CD4-positive, alpha-beta T cell treated with Interleukin-17A for 4 hours (primary cell): ENCODE measurements around the gene BIRC3.
A peak's percentile ranks its signal among the peaks of the same experiment; 100 is the strongest.
"Not testable (repeated sequence)": the region's sequence is repeated elsewhere in the genome, so short reads cannot be mapped to it uniquely, and the experiment has no call there.

Experiments used
- DNase-seq: peaks from one replicate; pipeline ENCODE4 v3.0.0-alpha.2; 2020; ENCODE audit warnings: mixed read lengths

The BIRC3 gene

DNA sequence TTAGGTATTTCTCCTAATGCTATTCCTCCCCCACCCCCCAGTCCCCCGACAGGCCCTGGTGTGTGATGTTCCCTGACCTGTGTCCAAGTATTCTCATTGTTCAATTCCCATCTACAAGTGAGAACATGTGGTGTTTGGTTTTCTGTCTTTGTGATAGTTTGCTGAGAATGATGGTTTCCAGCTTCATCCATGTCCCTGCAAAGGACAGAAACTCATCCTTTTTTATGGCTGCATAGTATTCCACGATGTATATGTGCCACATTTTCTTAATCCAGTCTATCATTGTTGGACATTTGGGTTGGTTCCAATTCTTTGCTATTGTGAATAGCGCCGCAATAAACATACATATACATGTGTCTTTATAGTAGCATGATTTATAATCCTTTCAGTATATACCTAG is 20.5 kb upstream of the BIRC3 start:
- DNase-seq = not testable (repeated sequence)

DNA sequence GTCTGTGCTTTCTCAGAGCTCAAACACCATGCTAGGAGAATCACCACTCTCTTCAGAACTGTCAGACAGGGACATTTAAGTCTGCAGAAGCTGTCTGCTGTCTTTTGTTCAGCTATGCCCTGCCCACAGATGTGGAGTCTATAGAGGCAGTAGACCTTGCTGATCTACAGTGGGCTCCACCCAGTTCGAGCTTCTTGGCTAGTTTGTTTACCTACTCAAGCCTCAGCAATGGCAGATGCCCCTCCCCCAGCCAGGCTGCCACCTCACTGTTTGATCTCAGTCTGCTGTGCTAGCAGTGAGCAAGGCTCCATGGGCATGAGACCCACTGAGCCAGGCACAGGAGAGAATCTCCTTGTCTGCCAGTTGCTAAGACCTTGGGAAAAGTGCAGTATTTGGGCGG is 16.4 kb upstream of the BIRC3 start:
- peak; percentile 79 for DNase-seq

DNA sequence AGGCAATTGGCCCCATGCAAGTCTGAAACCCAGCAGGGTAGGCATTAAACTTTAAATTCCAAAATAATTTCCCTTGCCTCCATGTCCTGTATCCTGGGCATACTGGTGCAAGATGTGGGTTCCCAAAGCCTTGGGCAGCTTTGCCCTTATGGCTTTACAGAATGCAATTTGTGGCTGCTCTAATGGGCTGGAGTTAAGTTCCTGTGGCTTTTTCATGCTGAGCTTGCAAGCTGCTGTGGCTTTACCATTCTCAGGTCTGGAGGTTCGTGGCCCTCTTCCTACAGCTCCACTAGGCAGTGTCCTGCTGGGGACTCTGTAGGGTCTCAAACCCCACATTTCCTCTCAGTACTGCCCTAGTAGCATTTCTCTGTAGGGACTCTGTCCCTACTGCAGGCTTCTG is 15.0 kb upstream of the BIRC3 start:
- DNase-seq = no peak

DNA sequence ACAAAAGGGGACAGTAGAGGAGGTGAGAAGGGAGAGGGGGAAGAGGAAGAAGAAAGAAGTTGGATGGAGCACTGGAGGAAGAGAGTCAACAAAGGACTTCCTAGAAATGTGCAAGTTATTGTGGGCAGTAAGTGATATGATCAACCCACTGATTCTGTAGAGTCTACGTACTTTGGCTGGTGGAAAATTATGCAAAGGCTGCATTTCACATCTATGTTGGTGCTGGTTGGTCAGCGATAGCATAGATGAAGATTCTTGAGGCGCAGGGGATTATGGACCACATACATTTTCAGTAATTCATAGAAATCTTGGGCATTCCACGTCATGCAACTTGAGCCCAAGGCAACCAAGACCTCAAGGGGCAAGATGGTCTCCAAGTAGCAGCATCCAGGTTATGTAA is 12.6 kb upstream of the BIRC3 start:
- no peak for DNase-seq

DNA sequence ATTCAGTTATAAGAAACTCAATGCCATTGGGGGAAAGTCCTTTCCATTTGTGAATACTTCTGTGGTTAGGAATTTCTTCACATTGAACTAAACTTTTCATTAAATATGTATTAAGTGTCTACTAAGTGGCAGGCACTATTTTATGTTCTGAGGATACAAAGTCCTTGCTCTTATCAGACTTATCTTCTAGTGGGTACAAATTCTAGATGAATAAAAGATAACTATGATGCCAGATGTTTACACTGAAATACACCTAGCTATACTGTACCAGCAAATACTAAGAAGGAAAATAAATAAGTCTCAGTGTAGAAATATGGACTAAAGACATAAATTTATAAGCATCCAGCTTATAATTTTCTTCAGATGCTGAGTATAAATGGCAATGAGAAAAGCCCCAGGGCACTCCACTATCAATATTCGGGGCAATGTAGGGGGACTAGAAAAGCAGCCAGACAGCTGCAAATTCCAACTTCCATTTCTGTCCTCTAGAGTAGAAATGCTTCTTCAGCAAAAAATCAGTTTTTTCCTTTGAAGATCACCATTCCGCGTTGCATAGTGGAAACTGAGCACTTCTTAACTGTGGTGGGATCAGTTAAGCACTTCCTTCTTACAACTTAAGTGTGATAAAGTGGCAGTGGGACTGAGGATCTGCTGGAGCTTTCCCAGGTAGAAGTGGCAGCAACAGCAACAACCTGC is 11.8 kb upstream of the BIRC3 start:
- DNase-seq = no peak

DNA sequence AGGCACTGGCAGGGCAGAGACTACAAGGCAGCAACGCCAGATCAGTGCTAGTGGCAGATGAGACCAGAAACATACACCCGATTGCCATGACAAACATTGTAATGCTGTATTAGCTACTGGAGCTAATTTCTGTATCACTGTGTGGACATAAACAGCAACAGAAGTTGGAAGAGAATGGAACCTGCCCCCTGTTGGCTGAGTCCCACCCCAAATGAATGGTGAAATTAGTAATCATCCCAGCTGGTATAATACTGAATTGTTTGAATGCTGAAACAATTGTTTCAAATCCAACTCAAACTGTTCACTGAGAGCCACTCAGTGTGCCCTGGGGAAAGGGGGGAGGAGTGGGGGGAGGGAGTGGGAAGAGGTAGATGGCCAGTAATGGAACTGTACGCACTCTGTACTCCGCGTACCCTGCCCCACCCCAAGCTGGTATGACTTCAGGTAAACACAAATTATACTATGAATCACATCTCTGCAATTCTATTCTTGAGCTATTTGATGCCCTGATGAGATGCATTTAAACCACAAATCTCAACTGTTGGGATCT is 11.2 kb upstream of the BIRC3 start:
- DNase-seq = peak; percentile 64

DNA sequence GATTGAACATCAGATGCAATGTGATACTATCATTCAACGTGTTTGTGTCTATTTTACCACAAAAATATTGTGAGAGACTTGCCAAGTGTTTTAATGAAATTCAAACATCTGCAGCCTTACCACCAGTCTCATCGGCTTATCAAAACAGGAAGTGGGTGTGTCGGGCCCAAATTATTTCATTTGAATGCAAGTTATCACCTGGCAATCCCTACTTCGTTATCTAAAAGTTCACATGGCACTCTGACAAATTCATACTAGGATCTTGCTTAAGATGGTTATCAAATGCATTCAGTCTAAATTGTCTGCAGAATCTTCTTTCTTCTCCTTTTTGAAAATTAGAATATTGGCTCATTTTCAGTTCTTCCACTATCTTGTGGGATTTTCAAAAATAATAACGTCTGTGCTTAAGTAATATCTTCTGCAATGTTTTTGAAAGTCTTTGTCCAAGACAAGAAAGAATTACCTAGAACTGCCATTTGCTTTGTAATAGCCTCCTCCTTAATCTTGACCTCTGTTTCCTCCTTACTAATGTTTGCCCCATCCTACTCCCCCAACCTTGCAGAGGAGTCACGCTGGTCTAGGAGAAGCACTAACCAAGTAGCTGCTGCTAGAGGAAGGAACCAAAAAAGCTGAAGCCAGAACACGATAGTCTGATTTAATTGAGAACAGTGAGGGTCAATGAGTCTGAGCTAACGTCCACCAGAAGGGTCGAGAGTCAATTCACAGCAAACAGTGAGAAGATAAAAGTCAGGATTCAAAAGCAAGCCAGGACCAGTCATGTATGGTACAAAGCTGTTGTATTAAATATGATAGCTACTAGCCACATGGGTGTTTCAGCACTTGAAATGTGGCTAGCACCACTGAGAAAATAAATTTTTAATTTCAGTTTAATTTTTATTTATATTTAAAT is 10.2 kb upstream of the BIRC3 start:
- DNase-seq = peak; percentile 74

DNA sequence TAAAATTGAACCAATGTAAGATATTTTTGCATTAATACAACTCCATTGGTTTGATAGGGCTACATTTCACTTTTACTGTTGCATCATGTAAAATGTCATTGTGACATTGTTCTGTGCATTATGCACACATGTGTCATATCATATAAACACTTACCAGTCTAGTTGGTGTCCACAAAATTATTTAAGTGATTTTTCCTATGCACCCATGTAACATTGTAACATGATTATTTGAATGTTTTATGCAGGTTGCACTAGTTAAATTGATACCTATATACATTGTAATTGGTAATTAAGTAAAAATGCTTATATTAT is 9.6 kb upstream of the BIRC3 start:
- no peak for DNase-seq

DNA sequence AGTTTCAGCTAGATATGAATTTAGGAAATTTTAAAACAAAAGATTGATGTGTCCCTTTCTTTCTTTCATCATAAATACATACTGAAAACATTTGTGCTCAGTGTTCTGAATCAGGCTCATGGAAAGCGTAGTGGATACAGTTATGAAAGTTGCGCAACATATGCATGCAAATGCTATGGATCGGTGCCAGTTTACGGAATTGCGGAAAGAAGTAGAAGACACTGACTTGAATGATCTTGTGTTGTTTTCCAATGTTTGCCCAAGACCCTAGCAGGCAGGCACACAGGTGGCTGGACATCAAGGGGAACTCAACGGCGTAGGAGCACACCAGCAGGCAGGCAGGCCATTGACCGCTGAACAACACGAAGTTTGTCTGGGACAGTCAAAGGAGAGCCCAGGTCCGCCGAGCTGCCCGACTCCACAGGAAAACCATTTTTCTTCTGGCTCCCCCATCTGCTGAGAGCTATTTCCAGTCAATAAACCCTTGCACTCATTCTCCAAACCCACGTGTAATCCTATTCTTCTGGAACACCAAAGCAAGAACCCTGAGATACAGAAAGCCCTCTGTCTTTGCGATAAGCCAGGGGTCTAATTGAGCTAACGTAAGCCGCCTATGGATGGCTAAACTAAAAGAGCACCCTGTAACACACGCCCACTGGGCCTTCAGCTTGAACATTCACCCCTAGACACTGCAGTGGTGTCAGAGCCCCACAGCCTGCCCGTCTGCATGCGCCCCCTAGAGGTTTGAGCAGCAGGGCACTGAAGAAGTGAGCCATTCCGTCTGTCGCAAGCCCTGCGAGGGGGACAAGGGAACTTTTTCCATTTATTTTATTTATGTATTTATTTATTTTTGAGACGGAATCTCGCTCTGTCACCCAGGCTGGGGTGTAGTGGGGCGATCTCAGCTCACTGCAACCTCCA is 7.4 kb upstream of the BIRC3 start:
- DNase-seq = no peak

DNA sequence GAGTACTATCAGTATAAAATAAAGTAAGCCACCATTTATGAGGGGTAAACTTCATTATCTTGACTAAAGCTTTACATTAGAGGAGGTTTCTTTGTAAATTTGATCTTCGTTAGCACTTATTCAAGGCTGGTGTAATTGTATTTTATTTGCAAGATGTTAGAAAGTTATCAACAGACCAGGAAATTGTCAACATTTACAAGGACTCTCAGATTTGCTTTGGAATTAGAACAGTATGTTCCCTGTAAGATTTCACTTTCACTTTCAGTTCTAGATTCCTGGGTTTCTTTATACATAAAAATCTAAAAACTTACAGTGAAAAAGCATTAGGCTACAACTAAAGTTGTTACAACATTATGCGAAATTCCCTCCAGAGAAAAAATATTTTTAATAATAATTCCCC is 4.6 kb upstream of the BIRC3 start:
- DNase-seq = no peak

DNA sequence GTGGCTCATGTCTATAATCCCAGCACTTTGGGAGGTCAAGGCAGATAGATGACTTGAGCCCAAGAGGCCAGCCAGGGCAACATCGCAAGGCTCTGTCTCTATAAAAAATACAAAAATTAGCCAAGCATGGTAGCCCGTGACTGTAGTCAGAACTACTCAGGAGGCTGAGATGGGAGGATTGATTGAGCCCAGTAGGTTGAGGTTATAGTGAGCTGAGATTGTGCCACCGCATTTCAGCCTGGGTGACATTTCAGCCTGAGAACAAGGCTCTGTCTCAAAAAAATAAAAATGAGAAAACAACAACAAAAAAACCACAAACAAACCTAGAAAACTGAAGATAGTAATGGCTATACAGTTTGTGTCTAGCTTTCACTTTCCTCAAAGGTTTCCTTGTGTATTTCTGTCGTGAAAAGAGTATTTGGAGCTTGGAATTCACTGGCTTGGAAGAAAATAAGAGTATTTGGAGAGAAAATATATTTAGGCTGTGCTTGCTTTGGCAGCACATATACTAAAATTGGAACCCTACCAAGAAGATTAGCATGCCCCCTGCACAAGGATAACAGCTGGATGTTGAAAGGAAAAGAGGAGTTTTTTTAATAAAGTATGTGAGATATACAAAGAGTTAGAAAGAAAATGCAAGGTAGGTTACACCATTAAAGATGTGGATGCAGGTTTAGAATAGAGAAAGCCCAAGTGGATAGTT is 3.9 kb upstream of the BIRC3 start:
- peak; percentile 22 for DNase-seq

DNA sequence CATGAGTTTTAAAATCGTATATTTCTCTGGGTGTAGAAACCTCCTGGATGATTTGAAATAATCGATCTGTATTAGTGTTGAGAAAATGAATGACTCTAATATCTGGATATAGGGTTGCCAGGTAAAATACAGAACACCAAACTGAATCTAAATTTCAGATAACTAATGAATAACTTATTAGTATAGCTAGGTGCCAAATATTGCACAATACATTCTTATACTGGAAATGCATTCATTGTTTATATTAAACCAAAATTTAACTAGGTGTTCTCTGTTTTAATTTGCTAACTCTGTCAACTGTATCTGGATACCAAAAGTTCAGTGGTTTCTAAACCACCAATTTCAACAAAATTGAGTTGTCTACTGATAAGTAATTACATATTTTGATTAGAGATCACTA is 2.5 kb upstream of the BIRC3 start:
- no peak for DNase-seq

DNA sequence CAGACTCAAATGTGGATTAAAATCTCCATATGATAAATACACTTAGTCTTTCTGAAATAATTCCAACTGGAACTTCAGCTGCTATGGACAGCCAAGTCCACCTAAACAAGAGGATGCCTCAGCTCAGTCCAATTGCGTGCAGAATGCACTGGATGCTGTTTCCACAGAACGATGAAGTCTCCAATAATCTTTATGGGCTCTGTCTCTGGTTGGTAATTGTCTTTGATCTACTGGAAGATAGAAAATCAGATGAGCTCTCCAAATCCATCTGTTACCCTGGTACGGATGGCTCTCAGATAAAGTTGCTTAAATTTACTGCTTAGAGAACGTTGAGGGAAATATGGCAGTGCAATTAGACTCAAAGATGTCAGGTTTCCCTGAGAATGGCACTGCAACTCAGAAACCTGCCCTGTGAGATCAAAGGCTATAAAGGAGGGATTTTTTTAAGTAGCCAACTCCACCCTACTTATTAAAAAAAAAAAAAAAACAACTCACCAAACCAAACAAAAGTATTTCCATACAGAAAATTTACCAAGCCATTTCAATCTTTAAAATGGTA is 859 bp upstream of the BIRC3 start:
- DNase-seq = no peak

DNA sequence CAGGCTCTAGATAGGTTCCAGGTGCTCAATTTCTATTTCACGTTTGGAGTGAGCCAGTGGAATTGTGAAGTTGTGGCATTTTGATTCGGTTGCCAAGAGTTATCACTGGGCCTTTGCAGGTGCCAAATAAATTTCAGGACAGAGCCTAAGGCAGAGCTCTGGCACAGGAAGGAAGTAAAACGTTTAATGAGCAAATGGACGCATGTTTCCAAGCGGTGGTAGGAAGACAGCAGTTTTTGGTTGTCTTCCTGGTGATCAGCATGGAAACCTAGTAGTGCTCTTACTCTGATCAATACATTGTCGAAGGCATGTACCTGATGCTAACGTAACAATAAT is 452 bp downstream of the BIRC3 start:
- DNase-seq = no peak

DNA sequence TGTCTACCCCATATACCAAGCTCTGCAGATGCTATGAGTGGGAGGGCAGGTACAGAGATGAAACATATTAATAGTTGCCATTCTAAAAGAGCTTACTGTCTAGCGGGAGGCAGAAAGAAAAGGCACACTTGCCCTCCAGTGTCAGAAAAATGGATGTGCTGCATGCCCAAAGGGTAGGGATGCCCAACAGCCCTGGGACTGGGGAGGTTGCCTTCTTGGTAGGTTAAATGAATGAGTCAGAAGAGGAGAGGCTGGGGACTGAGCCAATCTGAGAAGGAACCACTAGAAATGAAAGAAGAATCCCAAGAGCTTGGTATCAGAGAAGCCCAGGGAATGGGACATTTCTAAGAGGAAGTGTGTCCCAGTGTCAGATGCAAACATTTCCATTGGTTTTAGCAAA is 1.2 kb downstream of the BIRC3 start:
- DNase-seq = peak; percentile 71

DNA sequence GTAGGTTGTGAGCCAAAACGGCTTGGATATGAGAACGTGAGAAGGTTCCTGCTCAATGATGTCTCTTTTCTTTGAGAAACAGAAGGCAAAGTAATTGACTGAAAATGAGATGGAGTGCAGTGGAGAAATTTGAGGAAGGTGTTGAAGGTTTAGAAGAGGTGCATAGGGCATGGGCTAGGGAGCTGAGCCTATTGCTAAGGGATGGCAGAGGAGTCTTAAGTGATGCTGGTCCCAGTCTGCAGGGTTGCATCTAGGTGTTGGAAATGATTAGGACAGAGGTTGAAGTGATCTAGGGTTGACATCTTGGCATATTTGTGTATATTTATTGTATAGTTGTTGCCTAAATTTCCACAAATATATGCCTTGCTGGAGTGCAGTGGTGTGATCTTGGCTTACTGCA is 2.3 kb downstream of the BIRC3 start:
- no peak for DNase-seq

DNA sequence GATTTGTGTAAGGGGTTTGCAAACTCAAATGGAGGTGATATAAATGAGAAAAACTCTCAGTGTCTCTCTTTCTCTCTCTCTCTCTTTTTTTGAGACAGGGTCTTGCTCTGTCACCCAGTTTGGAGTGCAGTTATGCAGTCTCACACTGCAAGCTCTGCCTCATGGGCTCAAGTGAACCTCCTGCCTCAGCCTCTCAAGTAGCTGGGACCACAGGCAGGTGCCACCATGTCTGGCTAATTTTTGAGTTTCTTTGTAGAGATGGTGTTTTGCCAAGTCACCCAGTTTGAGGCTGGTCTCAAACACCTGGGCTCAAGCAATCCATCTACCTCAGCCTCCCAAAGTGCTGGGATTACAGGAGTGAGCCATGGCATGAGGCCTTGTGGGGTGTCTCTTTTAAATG is 2.9 kb downstream of the BIRC3 start:
- DNase-seq = peak; percentile 34

DNA sequence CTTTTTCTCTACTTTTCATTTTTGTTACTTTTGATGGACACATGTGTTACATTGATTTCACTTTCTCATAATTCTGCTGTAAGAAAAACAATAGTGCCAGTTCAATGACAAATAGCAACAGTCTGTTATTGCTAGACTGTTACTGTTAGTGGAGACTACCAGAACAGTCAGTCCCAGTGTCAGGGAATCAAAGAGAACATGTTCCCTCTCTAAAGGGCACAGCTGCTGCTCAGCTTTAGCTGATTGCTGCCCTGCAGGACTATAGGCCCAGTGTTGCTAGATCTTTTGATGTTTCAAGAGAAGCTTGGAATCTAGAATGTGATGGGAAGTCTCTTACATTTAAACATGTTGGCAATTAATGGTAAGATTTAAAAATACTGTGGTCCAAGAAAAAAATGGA is 3.4 kb downstream of the BIRC3 start:
- DNase-seq = peak; percentile 19

DNA sequence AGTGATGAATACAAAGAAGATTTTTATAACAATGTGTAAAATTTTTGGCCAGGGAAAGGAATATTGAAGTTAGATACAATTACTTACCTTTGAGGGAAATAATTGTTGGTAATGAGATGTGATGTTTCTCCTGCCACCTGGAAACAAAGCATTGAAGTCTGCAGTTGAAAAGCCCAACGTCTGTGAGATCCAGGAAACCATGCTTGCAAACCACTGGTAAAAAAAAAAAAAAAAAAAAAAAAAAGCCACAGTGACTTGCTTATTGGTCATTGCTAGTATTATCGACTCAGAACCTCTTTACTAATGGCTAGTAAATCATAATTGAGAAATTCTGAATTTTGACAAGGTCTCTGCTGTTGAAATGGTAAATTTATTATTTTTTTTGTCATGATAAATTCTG is 5.3 kb downstream of the BIRC3 start:
- DNase-seq = peak; percentile 33

DNA sequence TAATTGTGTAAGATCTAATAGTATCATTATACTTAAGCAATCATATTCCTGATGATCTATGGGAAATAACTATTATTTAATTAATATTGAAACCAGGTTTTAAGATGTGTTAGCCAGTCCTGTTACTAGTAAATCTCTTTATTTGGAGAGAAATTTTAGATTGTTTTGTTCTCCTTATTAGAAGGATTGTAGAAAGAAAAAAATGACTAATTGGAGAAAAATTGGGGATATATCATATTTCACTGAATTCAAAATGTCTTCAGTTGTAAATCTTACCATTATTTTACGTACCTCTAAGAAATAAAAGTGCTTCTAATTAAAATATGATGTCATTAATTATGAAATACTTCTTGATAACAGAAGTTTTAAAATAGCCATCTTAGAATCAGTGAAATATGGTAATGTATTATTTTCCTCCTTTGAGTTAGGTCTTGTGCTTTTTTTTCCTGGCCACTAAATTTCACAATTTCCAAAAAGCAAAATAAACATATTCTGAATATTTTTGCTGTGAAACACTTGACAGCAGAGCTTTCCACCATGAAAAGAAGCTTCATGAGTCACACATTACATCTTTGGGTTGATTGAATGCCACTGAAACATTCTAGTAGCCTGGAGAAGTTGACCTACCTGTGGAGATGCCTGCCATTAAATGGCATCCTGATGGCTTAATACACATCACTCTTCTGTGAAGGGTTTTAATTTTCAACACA is 6.4 kb downstream of the BIRC3 start:
- DNase-seq = no peak

DNA sequence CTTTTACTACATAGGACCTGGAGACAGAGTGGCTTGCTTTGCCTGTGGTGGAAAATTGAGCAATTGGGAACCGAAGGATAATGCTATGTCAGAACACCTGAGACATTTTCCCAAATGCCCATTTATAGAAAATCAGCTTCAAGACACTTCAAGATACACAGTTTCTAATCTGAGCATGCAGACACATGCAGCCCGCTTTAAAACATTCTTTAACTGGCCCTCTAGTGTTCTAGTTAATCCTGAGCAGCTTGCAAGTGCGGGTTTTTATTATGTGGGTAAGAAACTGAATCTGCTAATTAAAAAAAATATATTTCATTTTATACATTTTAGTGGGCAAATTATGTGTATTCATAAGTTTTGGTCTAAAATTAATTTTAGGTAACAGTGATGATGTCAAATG is 7.8 kb downstream of the BIRC3 start:
- DNase-seq = no peak

DNA sequence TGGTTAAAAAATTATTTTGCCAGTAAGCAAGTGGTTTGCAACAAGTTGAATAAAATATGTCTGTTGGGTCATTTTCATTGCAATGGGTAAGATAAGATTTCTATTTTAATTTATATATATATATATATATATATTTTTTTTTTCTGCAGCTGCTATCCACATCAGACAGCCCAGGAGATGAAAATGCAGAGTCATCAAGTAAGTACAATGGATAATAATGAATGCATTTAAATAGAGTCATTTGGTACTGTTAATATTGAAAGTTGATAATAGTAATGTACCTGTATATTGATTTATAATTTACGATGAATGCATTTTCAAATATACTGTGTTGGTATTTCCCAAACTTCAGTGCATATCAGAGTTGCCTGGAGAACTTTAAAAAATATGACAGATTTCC is 11.5 kb downstream of the BIRC3 start:
- DNase-seq = no peak
